Measurements from ENCODE around the gene GABRB3. TPM values are rescaled to one million over a fixed set of nuclear protein-coding genes. Genes with fewer than 3 reads are reported as not detected.

Gene GABRB3
- total RNA-seq, 1 donor from 2014 or later: 8.8 TPM

DNA sequence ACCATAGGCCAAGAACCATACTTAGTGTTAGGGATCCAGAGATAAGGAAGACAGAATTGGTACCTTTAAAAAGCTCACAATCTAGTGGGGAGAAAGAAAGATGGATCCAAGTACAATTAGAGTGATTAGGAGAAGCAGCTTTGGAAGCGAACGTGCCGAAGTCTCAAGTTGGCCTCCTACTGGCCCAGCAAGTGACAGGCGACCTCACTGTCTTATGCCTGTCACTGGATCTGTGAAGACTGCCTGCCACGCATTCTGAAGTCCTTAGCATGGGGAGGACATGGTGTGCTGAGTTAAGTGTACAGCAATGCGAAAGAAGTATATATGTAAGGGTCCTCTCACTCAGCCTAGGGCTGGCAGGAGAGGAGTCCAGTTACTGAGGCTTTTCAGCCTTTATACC is 141.0 kb downstream of the GABRB3 start:
- no peak overlapping the region for H3K9ac ChIP-seq
- no peaks in the 10 kb centered on the region for H4K20me1 ChIP-seq (ENCODE audit: low read depth)
- H3K27ac ChIP-seq: no peak overlapping the region
- H3K36me3 ChIP-seq: no peaks in the 10 kb centered on the region
- no peaks in the 10 kb centered on the region for H3K27me3 ChIP-seq
- H3K79me2 ChIP-seq (ENCODE audit: low read depth): no peaks in the 10 kb centered on the region
- H3F3A ChIP-seq (ENCODE audit: low read depth): no peaks in the 10 kb centered on the region
- H3K27me3 Mint-ChIP-seq (ENCODE audit: insufficient read depth, low read depth): peaks cover 11% of the 10 kb centered on the region
- H3K4me3 Mint-ChIP-seq: no peak overlapping the region
- no peak overlapping the region for H3K27ac Mint-ChIP-seq
- H3K9me3 ChIP-seq (ENCODE audit: low read depth): no peaks in the 10 kb centered on the region
- TF ChIP-seq CTCF (IDR thresholded peaks at IDR 0.05) (peak; percentile 29), EZH2phosphoT487 (IDR thresholded peaks at IDR 0.05) (no peak)
- H3K9me3 Mint-ChIP-seq: peaks cover 12% of the 10 kb centered on the region
- DNase-seq (ENCODE audit: low spot score): peak; percentile 35
- H3K4me3 ChIP-seq: no peak overlapping the region
- H3K36me3 Mint-ChIP-seq: peaks cover 7% of the 10 kb centered on the region
- H2AFZ ChIP-seq (replicated peaks): peak overlapping the region; percentile 70
- no peak overlapping the region for H3K4me2 ChIP-seq
- H3K4me1 ChIP-seq: peaks cover 9% of the 10 kb centered on the region
- peaks cover 48% of the 10 kb centered on the region for H3K4me1 Mint-ChIP-seq

- no peaks in the 10 kb centered on the region for H3F3A ChIP-seq (ENCODE audit: low read depth)
- H3K27me3 ChIP-seq: no peaks in the 10 kb centered on the region
- no peak overlapping the region for H3K9ac ChIP-seq
- H3K4me3 Mint-ChIP-seq: no peak overlapping the region
- no peak overlapping the region for H3K4me3 ChIP-seq
- TF ChIP-seq CTCF (IDR thresholded peaks at IDR 0.05) (no peak), EZH2phosphoT487 (IDR thresholded peaks at IDR 0.05) (no peak), EZH2 (IDR thresholded peaks at IDR 0.05) (no peak)
- peaks cover 42% of the 10 kb centered on the region for H3K4me1 Mint-ChIP-seq
- no peaks in the 10 kb centered on the region for H3K36me3 ChIP-seq
- no peak for DNase-seq (ENCODE audit: low spot score)
- H3K4me1 ChIP-seq: peaks cover 9% of the 10 kb centered on the region
- no peaks in the 10 kb centered on the region for H3K9me3 ChIP-seq (ENCODE audit: low read depth)
- no peaks in the 10 kb centered on the region for H3K79me2 ChIP-seq (ENCODE audit: low read depth)
- H3K36me3 Mint-ChIP-seq: peaks cover 10% of the 10 kb centered on the region
- H3K27ac Mint-ChIP-seq: peak overlapping the region; percentile 3
- H3K4me2 ChIP-seq: no peak overlapping the region
- H2AFZ ChIP-seq (replicated peaks): no peak overlapping the region
- peaks cover 21% of the 10 kb centered on the region for H3K9me3 Mint-ChIP-seq
- peaks cover 11% of the 10 kb centered on the region for H3K27me3 Mint-ChIP-seq (ENCODE audit: insufficient read depth, low read depth)
- no peaks in the 10 kb centered on the region for H4K20me1 ChIP-seq (ENCODE audit: low read depth)
- H3K27ac ChIP-seq: no peak overlapping the region
Measured at GRCh38 chr15:26630857-26631256, 142.0 kb downstream of the GABRB3 start.

- no peak overlapping the region for H2AFZ ChIP-seq (replicated peaks)
- H3K27ac Mint-ChIP-seq: no peak overlapping the region
- no peaks in the 10 kb centered on the region for H3K9me3 ChIP-seq (ENCODE audit: low read depth)
- peaks cover 3% of the 10 kb centered on the region for H3K4me1 ChIP-seq
- peaks cover 10% of the 10 kb centered on the region for H3K27me3 Mint-ChIP-seq (ENCODE audit: insufficient read depth, low read depth)
- peaks cover 43% of the 10 kb centered on the region for H3K4me1 Mint-ChIP-seq
- H3K36me3 Mint-ChIP-seq: peaks cover 14% of the 10 kb centered on the region
- no peaks in the 10 kb centered on the region for H3K79me2 ChIP-seq (ENCODE audit: low read depth)
- peaks cover 31% of the 10 kb centered on the region for H3K9me3 Mint-ChIP-seq
- no peaks in the 10 kb centered on the region for H3F3A ChIP-seq (ENCODE audit: low read depth)
- H3K9ac ChIP-seq: no peak overlapping the region
- H3K4me3 Mint-ChIP-seq: no peak overlapping the region
- no peaks in the 10 kb centered on the region for H3K27me3 ChIP-seq
- no peaks in the 10 kb centered on the region for H4K20me1 ChIP-seq (ENCODE audit: low read depth)
- H3K27ac ChIP-seq: no peak overlapping the region
- H3K4me2 ChIP-seq: no peak overlapping the region
- no peak overlapping the region for H3K4me3 ChIP-seq
- TF ChIP-seq EZH2phosphoT487 (IDR thresholded peaks at IDR 0.05) (no peak), EZH2 (IDR thresholded peaks at IDR 0.05) (no peak), CTCF (IDR thresholded peaks at IDR 0.05) (no peak)
- no peaks in the 10 kb centered on the region for H3K36me3 ChIP-seq
- DNase-seq (ENCODE audit: low spot score): peak; percentile 50
Measured at GRCh38 chr15:26628879-26629529, 143.9 kb downstream of the GABRB3 start.

All from neural progenitor cell (in vitro differentiated cells).